ENCODE results near the gene PRKCB. TPM values are rescaled to one million over a fixed set of nuclear protein-coding genes. Genes with fewer than 3 reads are reported as not detected.

PRKCB gene
- polyA plus RNA-seq, 1 experiment: not detected

GRCh38 chr16:23968176-23968575, 132.4 kb downstream of the PRKCB start:
- no peak for DNase-seq (ENCODE audit: low read depth, low spot score)
- ChIA-PET POLR2A (no interaction called here), CTCF (no interaction called here)
- no peak for TF ChIP-seq CTCF (IDR thresholded peaks at IDR 0.05; ENCODE audit: low read depth, low read length)
- Histone ChIP-seq H3K9me3 (ENCODE audit: control insufficient read depth, insufficient read depth, low read length) (no peaks in the 10 kb centered on the region), H3K27me3 (ENCODE audit: control insufficient read depth, insufficient read depth, low read length) (no peaks in the 10 kb centered on the region), H3K4me3 (ENCODE audit: low read depth, low read length) (no peak overlapping the region), H3K27ac (ENCODE audit: low read depth, low read length) (no peak overlapping the region)

- CTCF ChIA-PET: interaction anchor here (0.6 to 1.6 kb wide), 3 partner anchors 72 to 332 kb away, joined by 4 to 5 read pairs (median 4); no protein-coding TSS in a partner anchor
These were observed 133.9 kb downstream of the PRKCB start for GRCh38 chr16:23969468-23970297.

GRCh38 chr16:23974223-23974622, 138.4 kb downstream of the PRKCB start:
- Histone ChIP-seq H3K9me3 (ENCODE audit: control insufficient read depth, insufficient read depth, low read length) (no peaks in the 10 kb centered on the region), H3K27me3 (ENCODE audit: control insufficient read depth, insufficient read depth, low read length) (no peaks in the 10 kb centered on the region), H3K27ac (ENCODE audit: low read depth, low read length) (no peak overlapping the region), H3K4me3 (ENCODE audit: low read depth, low read length) (no peak overlapping the region)
- ChIA-PET POLR2A (no interaction called here), CTCF (no interaction called here)
- no peak for TF ChIP-seq CTCF (IDR thresholded peaks at IDR 0.05; ENCODE audit: low read depth, low read length)
- DNase-seq (ENCODE audit: low read depth, low spot score): no peak

More at GRCh38 chr16:23969468-23970297, 133.9 kb downstream of the PRKCB start:
- no peak for DNase-seq (ENCODE audit: low read depth, low spot score)
- Histone ChIP-seq H3K9me3 (ENCODE audit: control insufficient read depth, insufficient read depth, low read length) (no peaks in the 10 kb centered on the region), H3K27ac (ENCODE audit: low read depth, low read length) (no peak overlapping the region), H3K27me3 (ENCODE audit: control insufficient read depth, insufficient read depth, low read length) (no peaks in the 10 kb centered on the region), H3K4me3 (ENCODE audit: low read depth, low read length) (no peak overlapping the region)
- POLR2A ChIA-PET: no interaction called here
- no peak for TF ChIP-seq CTCF (IDR thresholded peaks at IDR 0.05; ENCODE audit: low read depth, low read length)

- Histone ChIP-seq H3K4me3 (ENCODE audit: low read depth, low read length) (no peak overlapping the region), H3K27me3 (ENCODE audit: control insufficient read depth, insufficient read depth, low read length) (no peaks in the 10 kb centered on the region), H3K9me3 (ENCODE audit: control insufficient read depth, insufficient read depth, low read length) (no peaks in the 10 kb centered on the region), H3K27ac (ENCODE audit: low read depth, low read length) (no peak overlapping the region)
- POLR2A ChIA-PET: no interaction called here
- TF ChIP-seq CTCF (IDR thresholded peaks at IDR 0.05; ENCODE audit: low read depth, low read length): no peak
- no peak for DNase-seq (ENCODE audit: low read depth, low spot score)
- CTCF ChIA-PET: no interaction called here
These were observed 139.5 kb downstream of the PRKCB start for GRCh38 chr16:23975293-23975692.

GRCh38 chr16:23976091-23976490, 140.3 kb downstream of the PRKCB start:
- Histone ChIP-seq H3K4me3 (ENCODE audit: low read depth, low read length) (no peak overlapping the region), H3K9me3 (ENCODE audit: control insufficient read depth, insufficient read depth, low read length) (no peaks in the 10 kb centered on the region), H3K27me3 (ENCODE audit: control insufficient read depth, insufficient read depth, low read length) (no peaks in the 10 kb centered on the region), H3K27ac (ENCODE audit: low read depth, low read length) (no peak overlapping the region)
- CTCF ChIA-PET: interaction anchor here (1.0 kb wide), 1 partner anchor 249 kb away, joined by 3 read pairs; no protein-coding TSS in a partner anchor
- DNase-seq (ENCODE audit: low read depth, low spot score): no peak
- TF ChIP-seq CTCF (IDR thresholded peaks at IDR 0.05; ENCODE audit: low read depth, low read length): no peak
- POLR2A ChIA-PET: no interaction called here

All from AG04450 (cell line).